ENCODE measurements around the gene RABL6. TPM values are rescaled to one million over a fixed set of nuclear protein-coding genes. Genes with fewer than 3 reads are reported as not detected.
A peak's percentile ranks its signal among the peaks of the same experiment; 100 is the strongest.
"Not testable (repeated sequence)": the region's sequence is repeated elsewhere in the genome, so short reads cannot be mapped to it uniquely, and the experiment has no call there.

RABL6 gene
- total RNA-seq, 2 donors from 2014 or later: 76.6 to 124 TPM

- H3K9me3 ChIP-seq; H3K27me3 ChIP-seq (replicated peaks; ENCODE audit: insufficient read depth); intact Hi-C loops (cut with DNase I); H3K36me3 ChIP-seq; H3K27ac ChIP-seq; H3K4me3 ChIP-seq; H3K4me1 ChIP-seq (replicated peaks): not testable (repeated sequence)
- TF ChIP-seq CTCF (IDR thresholded peaks at IDR 0.05): peak in 3 of 4 experiments; percentile 18 to 51 (median 36)
- WGBS: 44% methylated on average over 22 of the region's 22 CpGs
- DNase-seq (ENCODE audit: low spot score): peak; percentile 36
Measured at GRCh38 chr9:136760834-136761544, 46.8 kb upstream of the RABL6 start.

GRCh38 chr9:136761545-136761981 is 46.2 kb upstream of the RABL6 start:
- no peaks in the 10 kb centered on the region for H3K36me3 ChIP-seq
- no peaks in the 10 kb centered on the region for H3K27me3 ChIP-seq (replicated peaks; ENCODE audit: insufficient read depth)
- intact Hi-C loops (cut with DNase I): no loop called here
- H3K4me3 ChIP-seq: no peak overlapping the region
- WGBS: 86% methylated on average over 12 of the region's 13 CpGs
- no peaks in the 10 kb centered on the region for H3K9me3 ChIP-seq
- DNase-seq (ENCODE audit: low spot score): no peak
- H3K27ac ChIP-seq: no peak overlapping the region
- TF ChIP-seq POLR2A (IDR thresholded peaks at IDR 0.05) (no peak), CTCF (IDR thresholded peaks at IDR 0.05) (no peak), POLR2AphosphoS5 (IDR thresholded peaks at IDR 0.05) (no peak)
- no peaks in the 10 kb centered on the region for H3K4me1 ChIP-seq (replicated peaks)

- Histone ChIP-seq H3K36me3 (no peaks in the 10 kb centered on the region), H3K4me1 (replicated peaks) (no peaks in the 10 kb centered on the region), H3K4me3 (no peak overlapping the region), H3K9me3 (no peaks in the 10 kb centered on the region), H3K27ac (no peak overlapping the region), H3K27me3 (replicated peaks; ENCODE audit: insufficient read depth) (no peaks in the 10 kb centered on the region)
- DNase-seq (ENCODE audit: low spot score): no peak
- intact Hi-C loops (cut with DNase I): no loop called here
- no peak for TF ChIP-seq POLR2A (IDR thresholded peaks at IDR 0.05)
- no peak for TF ChIP-seq POLR2AphosphoS5 (IDR thresholded peaks at IDR 0.05)
- TF ChIP-seq CTCF (IDR thresholded peaks at IDR 0.05): no peak
- WGBS: 82% methylated on average over 17 of the region's 17 CpGs
Measured at GRCh38 chr9:136762221-136762691, 45.5 kb upstream of the RABL6 start.

- no peaks in the 10 kb centered on the region for H3K27me3 ChIP-seq (replicated peaks; ENCODE audit: insufficient read depth)
- H3K9me3 ChIP-seq: no peaks in the 10 kb centered on the region
- DNase-seq (ENCODE audit: low spot score): no peak
- intact Hi-C loops (cut with DNase I): no loop called here
- no peak overlapping the region for H3K27ac ChIP-seq
- WGBS: 18% methylated on average over 34 of the region's 37 CpGs
- H3K36me3 ChIP-seq: no peaks in the 10 kb centered on the region
- TF ChIP-seq POLR2A (IDR thresholded peaks at IDR 0.05) (no peak), CTCF (IDR thresholded peaks at IDR 0.05) (no peak)
- no peaks in the 10 kb centered on the region for H3K4me1 ChIP-seq (replicated peaks)
- H3K4me3 ChIP-seq: no peak overlapping the region
Measured at GRCh38 chr9:136762915-136763648, 44.7 kb upstream of the RABL6 start.

GRCh38 chr9:136763649-136764035 is 44.1 kb upstream of the RABL6 start:
- 72% methylated on average over 14 of the region's 14 CpGs for WGBS
- no peaks in the 10 kb centered on the region for H3K36me3 ChIP-seq
- TF ChIP-seq POLR2A (IDR thresholded peaks at IDR 0.05) (no peak), CTCF (IDR thresholded peaks at IDR 0.05) (no peak), POLR2AphosphoS5 (IDR thresholded peaks at IDR 0.05) (no peak)
- H3K9me3 ChIP-seq: no peaks in the 10 kb centered on the region
- intact Hi-C loops (cut with DNase I): no loop called here
- no peaks in the 10 kb centered on the region for H3K4me1 ChIP-seq (replicated peaks)
- no peak for DNase-seq (ENCODE audit: low spot score)
- no peak overlapping the region for H3K27ac ChIP-seq
- H3K27me3 ChIP-seq (replicated peaks; ENCODE audit: insufficient read depth): no peaks in the 10 kb centered on the region
- no peak overlapping the region for H3K4me3 ChIP-seq
